SU-DHL-6 (cell line): ENCODE data around the gene OLFM1.

ENCODE experiments used
- H2AFZ ChIP-seq: fragments of 200-600 bp; sonication (generic); 2 replicates; pipeline ENCODE4 v1.6.1; 2014; ENCODE audit warnings: low read depth, mild to moderate bottlenecking, moderate library complexity, mixed read lengths, antibody characterized with exemption, low read length; ENCODE audit not compliant: severe bottlenecking
- H3F3A ChIP-seq: fragments of 200-600 bp; shearing (Covaris generic); 2 replicates; pipeline ENCODE4 v1.6.0; 2016; ENCODE audit warnings: antibody characterized with exemption, mild to moderate bottlenecking; ENCODE audit not compliant: insufficient read depth
- H3K27ac ChIP-seq: fragments of 200-600 bp; sonication (generic); 2 replicates; pipeline ENCODE4 v1.5.1; 2016; ENCODE audit warnings: low read depth, mild to moderate bottlenecking, low read length, moderate library complexity, mixed read lengths
- H3K27me3 ChIP-seq: fragments of 200-600 bp; sonication (generic), shearing (Covaris generic); 2 replicates; pipeline ENCODE4 v1.6.0; 2014; ENCODE audit warnings: mild to moderate bottlenecking, low read length
- H3K36me3 ChIP-seq: fragments of 200-600 bp; sonication (generic); 2 replicates; pipeline ENCODE4 v1.6.1; 2014; ENCODE audit warnings: mild to moderate bottlenecking, low read length, mixed read lengths
- H3K4me2 ChIP-seq: fragments of 300-600, 200-600 bp; shearing (Covaris generic), sonication (generic); 2 replicates; pipeline ENCODE4 v1.6.0; 2014; ENCODE audit warnings: low read length, low read depth, mild to moderate bottlenecking; ENCODE audit not compliant: poor library complexity, severe bottlenecking
- H3K4me3 ChIP-seq: fragments of 200-600 bp; sonication (generic); 2 replicates; pipeline ENCODE4 v1.5.1; 2014; ENCODE audit warnings: antibody characterized with exemption, low read length, mild to moderate bottlenecking, mixed read lengths; ENCODE audit not compliant: insufficient read depth, poor library complexity, severe bottlenecking
- H3K79me2 ChIP-seq: fragments of 200-600 bp; sonication (generic); 2 replicates; pipeline ENCODE4 v1.6.1; 2014; ENCODE audit warnings: mild to moderate bottlenecking, low read length, moderate library complexity; ENCODE audit not compliant: insufficient read depth
- H3K9ac ChIP-seq: fragments of 200-600 bp; sonication (generic); 2 replicates; pipeline ENCODE4 v1.7.0; 2014; ENCODE audit warnings: mild to moderate bottlenecking, low read length
- H3K9me2 ChIP-seq: fragments of 200-600 bp; sonication (generic); replicated peaks from 2 replicates; pipeline ENCODE4 v1.6.1; 2014; ENCODE audit warnings: low read length; ENCODE audit not compliant: insufficient read depth
- H3K9me3 ChIP-seq: fragments of 200-600 bp; sonication (generic); 2 replicates; pipeline ENCODE4 v1.6.1; 2014; ENCODE audit warnings: low read length, mixed read lengths; ENCODE audit not compliant: insufficient read depth
- H4K20me1 ChIP-seq: fragments of 200-600 bp; sonication (generic); 2 replicates; pipeline ENCODE4 v1.6.1; 2014; ENCODE audit warnings: low read depth, mild to moderate bottlenecking, antibody characterized with exemption, low read length, moderate library complexity, mixed read lengths
- CTCF ChIP-seq: fragments of 200-600 bp; sonication (generic); IDR thresholded peaks from one replicate; pipeline ENCODE4 v1.5.1; 2017; ENCODE audit warnings: antibody characterized with exemption, mild to moderate bottlenecking, low read length, moderate library complexity; ENCODE audit not compliant: insufficient read depth, poor library complexity, severe bottlenecking
- EZH2phosphoT487 ChIP-seq: fragments of 200-600 bp; sonication (generic), shearing (Covaris generic); conservative IDR thresholded peaks from 2 replicates; pipeline ENCODE4 v1.6.1; 2018; ENCODE audit warnings: mild to moderate bottlenecking, antibody characterized with exemption, low read length, moderate library complexity, mixed read lengths

OLFM1 gene

GRCh38 chr9:135091545-135091944 is 4.1 kb downstream of the OLFM1 start:
- no peaks in the 10 kb centered on the region for H3K27me3 ChIP-seq
- H3K4me3 ChIP-seq, result no peak overlapping the region
- H4K20me1 ChIP-seq, result no peaks in the 10 kb centered on the region
- no peaks in the 10 kb centered on the region for H3K9me2 ChIP-seq
- H3K9ac ChIP-seq, result no peak overlapping the region
- no peak overlapping the region for H2AFZ ChIP-seq
- no peaks in the 10 kb centered on the region for H3F3A ChIP-seq
- H3K36me3 ChIP-seq, result no peaks in the 10 kb centered on the region
- TF ChIP-seq EZH2phosphoT487 (no peak), CTCF (no peak)
- no peaks in the 10 kb centered on the region for H3K79me2 ChIP-seq
- no peak overlapping the region for H3K27ac ChIP-seq
- no peak overlapping the region for H3K4me2 ChIP-seq
- no peaks in the 10 kb centered on the region for H3K9me3 ChIP-seq

GRCh38 chr9:135093111-135093510 is 5.6 kb downstream of the OLFM1 start:
- no peaks in the 10 kb centered on the region for H3K9me2 ChIP-seq
- no peak overlapping the region for H3K9ac ChIP-seq
- H3K36me3 ChIP-seq, result no peaks in the 10 kb centered on the region
- H3F3A ChIP-seq, result no peaks in the 10 kb centered on the region
- H3K27me3 ChIP-seq, result no peaks in the 10 kb centered on the region
- H3K4me3 ChIP-seq, result no peak overlapping the region
- no peak for TF ChIP-seq CTCF
- TF ChIP-seq EZH2phosphoT487, result no peak
- H3K9me3 ChIP-seq, result no peaks in the 10 kb centered on the region
- no peak overlapping the region for H2AFZ ChIP-seq
- no peaks in the 10 kb centered on the region for H3K79me2 ChIP-seq
- H3K4me2 ChIP-seq, result no peak overlapping the region
- no peaks in the 10 kb centered on the region for H4K20me1 ChIP-seq
- H3K27ac ChIP-seq, result no peak overlapping the region

- H2AFZ ChIP-seq, result no peak overlapping the region
- H3K9ac ChIP-seq, result no peak overlapping the region
- no peaks in the 10 kb centered on the region for H3K9me2 ChIP-seq
- TF ChIP-seq CTCF, result no peak
- H3K4me2 ChIP-seq, result no peak overlapping the region
- no peaks in the 10 kb centered on the region for H3K79me2 ChIP-seq
- H4K20me1 ChIP-seq, result no peaks in the 10 kb centered on the region
- no peak overlapping the region for H3K4me3 ChIP-seq
- no peaks in the 10 kb centered on the region for H3K9me3 ChIP-seq
- H3K27ac ChIP-seq, result no peak overlapping the region
- H3K27me3 ChIP-seq, result no peaks in the 10 kb centered on the region
- no peaks in the 10 kb centered on the region for H3F3A ChIP-seq
- no peaks in the 10 kb centered on the region for H3K36me3 ChIP-seq
Observed at GRCh38 chr9:135093911-135094584, 6.6 kb downstream of the OLFM1 start.
